ENCODE results near the gene ADAM12.
A peak's percentile ranks its signal among the peaks of the same experiment; 100 is the strongest.
"Not testable (repeated sequence)": the region's sequence is repeated elsewhere in the genome, so short reads cannot be mapped to it uniquely, and the experiment has no call there.

Gene ADAM12

GRCh38 chr10:125997586-125997985, 390.7 kb downstream of the ADAM12 start:
- no peak for DNase-seq

DNA sequence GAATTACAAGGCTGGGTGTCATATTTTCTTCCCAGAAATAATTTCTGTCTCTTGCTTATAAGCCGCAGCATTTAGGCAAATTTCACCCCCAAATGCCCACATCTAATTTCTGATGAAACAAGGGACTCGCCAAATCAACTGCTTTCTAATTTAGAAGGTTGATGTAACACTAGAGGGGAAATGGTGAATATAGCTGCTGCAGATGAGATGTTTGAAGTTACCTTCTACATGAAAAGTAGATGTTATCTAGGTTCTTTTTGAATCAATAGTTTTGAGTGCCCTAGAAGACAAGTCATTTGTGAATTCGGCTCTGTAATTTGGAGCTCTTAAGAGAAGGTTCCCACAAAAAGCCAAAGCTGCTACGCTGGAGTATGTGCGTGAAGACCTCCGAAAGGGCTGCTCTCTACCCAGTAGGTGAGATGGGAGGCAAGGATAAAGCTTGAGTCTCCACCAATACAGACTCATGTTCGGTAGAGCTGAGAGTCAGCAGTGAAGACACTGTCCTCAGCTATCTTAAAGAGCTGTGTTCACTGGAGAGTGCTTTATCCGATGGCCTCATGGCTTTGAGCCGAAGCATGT, 392.5 kb downstream of the ADAM12 start:
- DNase-seq: no peak

DNA sequence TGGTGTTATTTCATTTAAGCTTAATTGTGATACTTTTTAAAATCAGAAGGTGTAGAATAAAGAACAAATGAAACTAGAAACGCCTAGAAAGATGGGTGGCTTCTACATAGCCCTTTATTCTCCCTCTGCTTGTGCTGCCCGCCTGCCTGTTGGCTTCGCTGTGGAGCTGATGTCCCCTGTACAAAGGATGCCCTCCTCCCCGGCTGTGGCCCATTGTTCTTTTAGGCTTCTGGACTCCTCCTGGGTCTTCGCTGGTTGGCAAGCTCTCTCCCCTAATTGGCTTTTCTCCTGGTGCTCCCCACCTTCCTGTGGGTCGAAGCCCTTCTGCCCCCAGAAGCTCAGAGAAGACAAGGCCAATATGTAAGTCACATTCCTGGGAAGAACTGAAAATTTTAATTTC, 393.7 kb downstream of the ADAM12 start:
- no peak for DNase-seq

DNA sequence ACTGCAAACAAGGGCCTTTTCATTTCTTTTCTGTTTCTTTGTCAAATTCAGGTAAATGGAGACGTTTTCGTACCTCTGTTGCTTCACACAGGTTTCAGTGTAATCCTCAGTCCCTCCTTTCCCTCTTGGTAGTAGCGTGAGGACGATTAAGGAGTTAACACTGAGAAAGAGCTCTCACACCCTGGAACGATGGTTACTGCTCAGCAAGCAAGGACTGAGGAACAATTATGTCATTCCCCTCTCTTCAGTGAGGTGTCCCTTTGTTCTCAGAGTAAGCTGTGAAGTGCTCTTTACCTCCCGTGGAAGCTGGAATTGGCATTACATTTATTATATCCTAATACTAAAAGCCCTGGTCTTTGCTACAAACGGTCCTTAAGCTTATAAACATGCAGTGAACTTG, 396.0 kb downstream of the ADAM12 start:
- DNase-seq: peak; percentile 49

DNA sequence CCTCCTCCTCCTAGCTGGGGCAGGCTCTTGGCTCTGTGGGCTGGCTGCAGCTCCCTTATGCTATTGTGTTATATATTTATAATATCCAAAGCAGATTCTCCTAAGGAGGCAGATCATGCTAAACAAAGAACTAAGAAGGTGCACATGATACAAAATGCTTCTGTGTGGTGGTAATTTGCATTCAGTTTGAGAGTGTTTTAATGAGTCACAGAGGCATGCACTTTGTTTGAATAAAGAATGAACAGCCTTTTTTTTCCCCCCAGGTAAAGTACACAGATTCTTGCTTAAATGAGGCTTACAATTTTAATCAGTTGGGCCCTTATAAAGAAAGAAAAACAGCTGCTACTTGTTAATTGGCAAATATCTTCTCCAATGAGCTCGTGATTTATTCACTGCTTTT, 396.9 kb downstream of the ADAM12 start:
- DNase-seq: no peak

- no peak for DNase-seq
Observed at GRCh38 chr10:125990974-125991373, 397.3 kb downstream of the ADAM12 start.

GRCh38 chr10:125989791-125990190, 398.5 kb downstream of the ADAM12 start:
- DNase-seq: no peak

GRCh38 chr10:125985557-125986240, 402.6 kb downstream of the ADAM12 start:
- DNase-seq: no peak

GRCh38 chr10:125984865-125985495, 403.3 kb downstream of the ADAM12 start:
- no peak for DNase-seq

DNA sequence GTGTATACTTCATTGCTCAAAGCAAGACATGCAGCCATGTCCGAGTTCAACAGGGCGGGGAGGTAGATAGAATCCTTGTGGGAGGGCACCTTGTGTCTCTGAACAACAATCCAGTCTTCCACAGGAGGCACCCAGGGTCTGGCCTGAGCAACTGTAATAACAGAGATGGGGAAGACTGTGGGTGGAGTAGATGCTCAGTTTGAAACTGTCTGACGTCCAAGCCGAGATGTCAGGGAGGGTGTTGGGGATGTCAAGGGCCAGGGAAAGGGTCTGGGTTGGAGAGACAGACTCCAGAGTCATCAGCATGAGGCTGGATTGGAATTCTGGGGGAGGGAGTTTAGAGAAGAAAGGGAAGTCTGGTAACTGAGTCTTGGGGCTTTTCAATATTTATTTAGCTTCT, 403.9 kb downstream of the ADAM12 start:
- no peak for DNase-seq

- no peak for DNase-seq
Observed at GRCh38 chr10:125983656-125984055, 404.6 kb downstream of the ADAM12 start.

DNA sequence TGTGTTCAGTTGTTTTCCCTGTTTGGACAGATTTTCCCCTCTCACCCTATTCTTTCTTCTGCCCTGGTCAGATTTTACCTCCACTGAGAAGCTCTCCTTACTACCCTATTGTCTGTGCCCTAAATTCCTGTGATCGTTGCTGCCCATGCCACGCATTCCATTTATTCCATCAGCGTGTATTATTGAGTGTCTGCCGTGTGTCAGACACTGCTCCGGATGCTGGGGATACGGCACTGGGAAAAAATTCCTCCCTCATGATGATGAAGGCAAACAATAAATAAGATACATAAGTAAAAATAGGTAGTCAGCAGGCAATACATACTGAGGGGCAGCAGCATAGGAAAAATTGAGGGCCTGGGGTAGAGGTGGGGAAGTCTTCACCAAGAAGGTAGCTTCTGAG, 405.1 kb downstream of the ADAM12 start:
- no peak for DNase-seq

- DNase-seq: peak; percentile 87
Observed at GRCh38 chr10:125982260-125982948, 405.9 kb downstream of the ADAM12 start.

DNA sequence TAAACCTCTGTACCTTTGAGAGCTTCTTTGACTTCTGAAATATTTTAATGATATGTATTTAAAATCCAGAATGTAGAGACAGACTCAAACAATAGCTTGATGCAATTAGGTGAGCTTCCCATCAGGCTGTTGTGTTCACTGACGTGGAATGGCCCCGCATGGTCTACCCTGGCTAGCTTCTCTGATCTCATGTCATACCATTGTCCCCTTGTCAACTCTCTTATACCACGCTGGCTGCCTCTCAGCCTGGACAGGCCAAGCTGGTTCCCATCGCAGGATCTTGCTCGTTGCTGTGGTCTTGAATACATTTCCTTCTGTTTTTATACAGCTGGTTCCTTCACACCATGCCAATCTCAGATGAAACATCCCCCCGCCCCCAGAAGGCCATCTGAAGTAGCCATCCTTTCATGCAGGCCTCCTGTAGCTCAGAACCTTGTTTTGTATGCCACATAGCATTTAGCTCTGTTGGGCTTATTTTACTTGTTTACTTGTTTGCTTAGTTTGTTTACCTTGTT, 407.7 kb downstream of the ADAM12 start:
- no peak for DNase-seq

DNA sequence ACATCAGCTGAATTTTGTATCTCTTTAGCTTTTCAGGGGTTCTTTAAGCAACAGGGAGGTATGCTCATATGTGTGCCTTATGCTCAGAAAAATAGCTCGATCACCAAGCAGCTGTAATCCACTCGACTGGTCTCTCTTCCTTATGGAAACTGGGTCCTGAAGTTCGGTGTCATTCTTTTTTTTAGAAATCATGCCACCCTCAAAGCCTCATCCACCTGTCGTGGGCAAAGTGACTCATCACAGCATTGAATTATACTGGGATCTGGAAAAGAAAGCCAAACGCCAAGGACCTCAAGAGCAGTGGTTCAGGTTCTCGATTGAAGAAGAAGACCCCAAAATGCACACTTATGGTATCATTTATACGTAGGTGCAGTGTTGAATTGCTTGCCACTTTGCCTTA, 408.3 kb downstream of the ADAM12 start:
- no peak for DNase-seq

GRCh38 chr10:125976960-125977605, 411.2 kb downstream of the ADAM12 start:
- no peak for DNase-seq

- not testable (repeated sequence) for DNase-seq
Observed at GRCh38 chr10:125970077-125970630, 418.1 kb downstream of the ADAM12 start.

- DNase-seq: no peak
Observed at GRCh38 chr10:125967533-125967932, 420.7 kb downstream of the ADAM12 start.

DNA sequence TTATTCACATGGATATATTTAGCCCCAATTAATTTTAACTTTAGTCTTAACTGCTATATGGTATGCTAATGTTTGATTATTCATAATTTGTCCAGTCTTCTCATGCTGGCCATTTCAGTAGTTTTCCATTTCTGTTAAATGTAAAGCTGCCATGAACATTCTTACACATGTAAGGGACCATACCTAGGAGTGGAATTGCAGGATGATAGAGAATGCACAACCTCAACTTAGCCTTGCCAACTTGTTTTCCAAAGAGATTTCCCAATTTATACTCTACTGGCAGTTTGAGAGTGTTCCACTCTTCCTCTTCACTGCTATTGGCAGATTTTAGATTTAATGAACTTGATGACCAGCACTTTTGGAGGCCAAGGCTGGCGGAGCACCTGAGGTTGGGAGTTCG, 423.7 kb downstream of the ADAM12 start:
- DNase-seq: no peak

All from NCI-H510A treated with DMSO at 0.1 percent for 48 hours (cell line).